Measurements from ENCODE around the gene TMEM63A.

- TF ChIP-seq CTCF (IDR thresholded peaks at IDR 0.05; ENCODE audit: low read length) (no peak), EZH2 (IDR thresholded peaks at IDR 0.05; ENCODE audit: borderline replicate concordance, low read length) (no peak)
Observed at GRCh38 chr1:225868631-225869330, 13.4 kb downstream of the TMEM63A start.

Data from OCI-LY1 (cell line).